ENCODE measurements around the gene ZMYND8. TPM values are rescaled to one million over a fixed set of nuclear protein-coding genes. Genes with fewer than 3 reads are reported as not detected.

ZMYND8 gene
- total and polyA plus RNA-seq, 2 of the 8 experiments (the other 6 are each of a cell fraction or from before 2014, with no cell fraction given) = 50.5 to 163 TPM

DNA sequence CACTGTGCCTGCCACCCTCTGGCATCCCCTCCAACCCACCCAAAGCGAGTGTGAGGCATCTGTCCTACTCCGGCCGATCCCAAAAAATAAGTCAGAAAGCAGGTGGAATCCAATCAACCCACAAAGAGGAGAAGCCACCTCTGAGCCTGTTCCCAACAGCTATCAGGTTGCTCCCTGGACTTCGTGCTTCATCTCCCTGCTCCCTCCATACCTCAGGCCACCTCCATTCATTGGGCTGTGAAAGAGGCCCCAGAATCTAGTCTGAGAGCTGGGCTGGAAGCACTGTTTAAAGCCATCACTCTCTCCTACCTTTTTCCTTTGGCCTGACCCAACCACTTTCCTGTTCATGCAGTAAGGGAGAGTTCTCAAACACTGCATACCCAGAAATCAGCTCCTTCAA, 106.1 kb downstream of the ZMYND8 start:
- Histone ChIP-seq H3K4ac (replicated peaks; ENCODE audit: insufficient read length, low read depth, low read length) (no peak overlapping the region), H2BK5ac (ENCODE audit: low read depth, low read length) (no peak overlapping the region), H3K9me3 (ENCODE audit: insufficient read depth in 2 of 2, low read depth in 1 of 2, low read length in 1 of 2) (no peaks in the 10 kb centered on the region), H2AK5ac (ENCODE audit: low read depth, low read length) (no peak overlapping the region), H3K4me1 (replicated peaks in 1 of 4; ENCODE audit: control insufficient read depth in 3 of 4, insufficient read depth in 4 of 4, low read length in 3 of 4) (no peaks in the 10 kb centered on the region), H3K23ac (ENCODE audit: insufficient read length) (no peak overlapping the region), H3K23me2 (ENCODE audit: low read depth, low read length) (no peaks in the 10 kb centered on the region), H2BK120ac (replicated peaks; ENCODE audit: low read depth, low read length) (no peak overlapping the region), H3K79me2 (ENCODE audit: control insufficient read depth in 1 of 2, insufficient read depth in 2 of 2, low read length in 2 of 2) (peaks cover 0 to 41% of the 10 kb centered on the region in 2 experiments; a peak in 2 of 4 replicates), H3K4me2 (ENCODE audit: insufficient read depth in 1 of 2, low read depth in 2 of 2, low read length in 2 of 2) (no peak overlapping the region), H3K4me3 (ENCODE audit: extremely low read depth in 1 of 4, insufficient read depth in 2 of 4, low read depth in 3 of 4, low read length in 4 of 4) (no peak overlapping the region), H4K91ac (replicated peaks; ENCODE audit: insufficient read length, low read length) (no peak overlapping the region), H3K14ac (ENCODE audit: insufficient read length) (no peak overlapping the region), H4K8ac (ENCODE audit: extremely low read depth, insufficient read depth, low read length) (peak overlapping the region; percentile 72; the same call in 1 of the 2 replicates), H2BK12ac (ENCODE audit: low read depth, low read length) (no peak overlapping the region), H2BK20ac (ENCODE audit: low read length) (no peak overlapping the region), H3K9ac (replicated peaks in 1 of 4; ENCODE audit: extremely low read depth in 1 of 4, low read depth in 3 of 4, low read length in 3 of 4) (no peak overlapping the region), H3K27ac (ENCODE audit: low read depth, low read length) (no peak overlapping the region), H3K18ac (ENCODE audit: extremely low read depth, low read length) (no peak overlapping the region), H4K20me1 (replicated peaks in 1 of 2; ENCODE audit: control insufficient read depth in 1 of 2, insufficient read depth in 2 of 2, low read length in 2 of 2) (peaks cover 0 to 4% of the 10 kb centered on the region in 2 experiments), H4K5ac (ENCODE audit: insufficient read length, low read depth, low read length) (no peak overlapping the region), H2AFZ (ENCODE audit: low read length) (no peak overlapping the region), H3K27me3 (replicated peaks in 1 of 4; ENCODE audit: control insufficient read depth in 3 of 4, extremely low read depth in 1 of 4, insufficient read depth in 3 of 4, low read length in 3 of 4) (no peaks in the 10 kb centered on the region), H3K36me3 (ENCODE audit: control insufficient read depth in 2 of 4, insufficient read depth in 4 of 4, low read length in 3 of 4) (peaks cover 47 to 90% (median 78%) of the 10 kb centered on the region in 4 experiments), H2BK15ac (ENCODE audit: low read length) (no peak overlapping the region), H3K79me1 (ENCODE audit: low read depth, low read length) (peaks cover 4% of the 10 kb centered on the region; the same call in 1 of the 2 replicates), H3K56ac (replicated peaks; ENCODE audit: insufficient read length, low read depth, low read length) (no peak overlapping the region)
- DNase-seq (ENCODE audit: low read depth in 1 of 2, low spot score in 2 of 2) (no peak), FAIRE-seq (no peak)
- no peak for TF ChIP-seq RNF2 (IDR thresholded peaks at IDR 0.05; ENCODE audit: borderline replicate concordance, low read depth, low read length, missing control alignments, poor library complexity, severe bottlenecking)
- no peak for TF ChIP-seq ASH2L (IDR thresholded peaks at IDR 0.05; ENCODE audit: low read length)
- TF ChIP-seq SP4 (IDR thresholded peaks at IDR 0.05; ENCODE audit: low read length) = no peak
- no peak for TF ChIP-seq EP300 (IDR thresholded peaks at IDR 0.05; ENCODE audit: borderline replicate concordance in 1 of 2, low read depth in 2 of 2, low read length in 2 of 2)
- TF ChIP-seq SP2 (IDR thresholded peaks at IDR 0.05; ENCODE audit: low read length) = no peak
- no peak for TF ChIP-seq TBP (IDR thresholded peaks at IDR 0.05; ENCODE audit: low read depth, low read length)
- POLR2A ChIA-PET (ENCODE audit: partially characterized antibody) = interaction anchor here (1.1 to 1.8 kb wide), 5 partner anchors 13 to 133 kb away, joined by 3 to 7 read pairs (median 4); no protein-coding TSS in a partner anchor
- 95% methylated on average over 4 of the region's 4 CpGs; no CpG with 5 or more reads in 1 of the 2 experiments for WGBS, 2 experiments (ENCODE audit: extremely low coverage in 1 of 2, insufficient coverage in 1 of 2, insufficient read length in 1 of 2, insufficient replicate concordance in 2 of 2, low coverage in 1 of 2, low lambda C conversion rate in 2 of 2, missing lambda C conversion rate in 1 of 2)
- CTCF ChIA-PET (ENCODE audit: partially characterized antibody) = interaction anchor here (0.6 to 1.4 kb wide), 5 partner anchors 13 to 1050 kb away, joined by 3 to 5 read pairs (median 3); partner anchors contain the start of gene ZMYND8

All from H1 (cell line).